SH-SY5Y (cell line): Measurements from ENCODE around the gene OR13C3.

ENCODE experiments used
- GATA2 ChIP-seq: IDR thresholded peaks from 2 replicates; pipeline ENCODE4 v1.6.1; 2011; ENCODE audit warnings: mild to moderate bottlenecking, low read depth, low read length
- GATA3 ChIP-seq: IDR thresholded peaks from 2 replicates; pipeline ENCODE4 v1.6.1; 2011; ENCODE audit warnings: low read depth, mild to moderate bottlenecking, low read length, moderate library complexity

Gene OR13C3

GRCh38 chr9:104503963-104504362 lies 32.7 kb downstream of the OR13C3 start, which contains the start of gene OR13F1:
OR13F1 (plus strand) TSS chr9:104504263; CDS start chr9:104504263, 0 bp downstream.
- no peak for TF ChIP-seq GATA2
- TF ChIP-seq GATA3: no peak

GRCh38 chr9:104503440-104503839 lies 33.2 kb downstream of the OR13C3 start:
- TF ChIP-seq GATA2 (no peak), GATA3 (no peak)

DNA sequence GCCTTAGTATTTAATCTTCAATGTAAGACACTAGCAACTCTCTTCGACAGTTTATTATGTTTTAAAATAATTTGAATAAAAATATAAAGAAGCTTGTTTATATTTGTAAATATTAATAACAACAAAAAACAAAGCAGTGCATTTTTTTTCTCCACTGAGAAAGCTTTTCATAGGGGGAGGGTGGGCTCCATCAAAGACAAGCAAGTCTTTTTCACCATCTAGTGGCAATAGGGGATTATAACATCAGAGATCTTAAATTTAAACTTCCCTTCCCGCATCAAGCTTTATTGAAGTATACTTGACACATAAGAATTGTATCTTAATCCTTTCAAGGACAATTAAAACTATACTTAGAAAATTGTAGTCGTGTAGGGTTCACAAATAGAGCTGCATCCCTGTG lies 41.8 kb downstream of the OR13C3 start:
- no peak for TF ChIP-seq GATA2
- TF ChIP-seq GATA3: no peak
